Lower lobe of right lung (tissue), 2 donors: ENCODE measurements around the gene RAD51B. TPM values are rescaled to one million over a fixed set of nuclear protein-coding genes. Genes with fewer than 3 reads are reported as not detected.
A peak's percentile ranks its signal among the peaks of the same experiment; 100 is the strongest.

ENCODE experiments used
- ATAC-seq, 2 donors: fragments of 200-7000 bp; cut with Tn5 transposase; one replicate each; pipeline ENCODE4 v1.9.1; 2020 to 2022; ENCODE audit warnings: mild to moderate bottlenecking in 2 of 2, moderate library complexity in 2 of 2
- DNase-seq: peaks from one replicate; pipeline ENCODE4 v3.0.0-alpha.2; 2020
- H3K27ac ChIP-seq: fragments of 200-600 bp; one replicate; pipeline ENCODE4 v1.8.0; 2022
- H3K27me3 ChIP-seq: fragments of 200-600 bp; one replicate; pipeline ENCODE4 v1.8.0; 2022; ENCODE audit warnings: low read depth
- H3K36me3 ChIP-seq: fragments of 200-600 bp; one replicate; pipeline ENCODE4 v1.8.0; 2022; ENCODE audit warnings: mild to moderate bottlenecking
- H3K4me1 ChIP-seq: fragments of 200-600 bp; one replicate; pipeline ENCODE4 v1.8.0; 2022
- H3K4me3 ChIP-seq: fragments of 200-600 bp; one replicate; pipeline ENCODE4 v1.8.0; 2022; ENCODE audit warnings: mild to moderate bottlenecking
- H3K9me3 ChIP-seq: fragments of 200-600 bp; one replicate; pipeline ENCODE4 v1.8.0; 2022
- CTCF ChIP-seq: fragments of 200-600 bp; IDR thresholded peaks from one replicate; pipeline ENCODE4 v1.8.0; 2022; ENCODE audit warnings: antibody characterized with exemption, mild to moderate bottlenecking
- intact Hi-C: fragments of 100-400 bp; cut with DNase I; formaldehyde crosslinking; loops from one replicate; pipeline ENCODE4 v1.11.0; 2022
- total RNA-seq: library from RNA; stranded (reverse); fragmentation: NEBNext Ultra II Directional; extraction: Animal tissue kit (Norgen Biotek cat#: 25700); gene quantifications from one replicate; pipeline ENCODE4 v1.2.1, GENCODE V29; 2021
- donor health status: DM: no; HTN: yes; CAD: no; lungs with severe emphysema.

Gene RAD51B
- total RNA-seq, 1 donor from 2014 or later, result 22.2 TPM

GRCh38 chr14:68624541-68625220 lies 805.1 kb downstream of the RAD51B start:
- ATAC-seq (no peak), DNase-seq (peak; percentile 75)
- H3K4me1 ChIP-seq, result peaks cover 31% of the 10 kb centered on the region
- TF ChIP-seq CTCF, result no peak
- no peaks in the 10 kb centered on the region for H3K9me3 ChIP-seq
- no peaks in the 10 kb centered on the region for H3K27me3 ChIP-seq
- no peak overlapping the region for H3K4me3 ChIP-seq
- H3K36me3 ChIP-seq, result no peaks in the 10 kb centered on the region
- intact Hi-C loops, result no loop called here
- H3K27ac ChIP-seq, result no peak overlapping the region

- intact Hi-C loops, result no loop called here
- H3K4me1 ChIP-seq, result peaks cover 33% of the 10 kb centered on the region
- no peaks in the 10 kb centered on the region for H3K9me3 ChIP-seq
- no peak overlapping the region for H3K4me3 ChIP-seq
- DNase-seq (no peak), ATAC-seq (no peak)
- no peaks in the 10 kb centered on the region for H3K27me3 ChIP-seq
- no peak overlapping the region for H3K27ac ChIP-seq
- no peak for TF ChIP-seq CTCF
- H3K36me3 ChIP-seq, result no peaks in the 10 kb centered on the region
Measured at GRCh38 chr14:68625366-68626090, 805.9 kb downstream of the RAD51B start.

- TF ChIP-seq CTCF, result no peak
- Histone ChIP-seq H3K9me3 (no peaks in the 10 kb centered on the region), H3K27me3 (no peaks in the 10 kb centered on the region), H3K4me1 (peaks cover 34% of the 10 kb centered on the region), H3K36me3 (no peaks in the 10 kb centered on the region), H3K4me3 (no peak overlapping the region), H3K27ac (peak overlapping the region; percentile 9)
- DNase-seq, result no peak
- ATAC-seq, result no peak
- intact Hi-C loops, result no loop called here
Measured at GRCh38 chr14:68626386-68626785, 806.8 kb downstream of the RAD51B start.

- H3K27me3 ChIP-seq, result no peaks in the 10 kb centered on the region
- TF ChIP-seq CTCF, result no peak
- DNase-seq (no peak), ATAC-seq (peak in 1 of 2 donors; percentile 1)
- H3K36me3 ChIP-seq, result no peaks in the 10 kb centered on the region
- no peak overlapping the region for H3K4me3 ChIP-seq
- peak overlapping the region; percentile 46 for H3K27ac ChIP-seq
- peaks cover 27% of the 10 kb centered on the region for H3K4me1 ChIP-seq
- H3K9me3 ChIP-seq, result no peaks in the 10 kb centered on the region
- intact Hi-C loops, result no loop called here
Measured at GRCh38 chr14:68627050-68627867, 807.7 kb downstream of the RAD51B start.

- DNase-seq (peak; percentile 82), ATAC-seq (peak; percentile 71 to 78)
- Histone ChIP-seq H3K9me3 (no peaks in the 10 kb centered on the region), H3K4me1 (peaks cover 35% of the 10 kb centered on the region), H3K36me3 (no peaks in the 10 kb centered on the region), H3K27ac (peak overlapping the region; percentile 83), H3K27me3 (no peaks in the 10 kb centered on the region), H3K4me3 (peak overlapping the region; percentile 49)
- intact Hi-C loops, result no loop called here
- TF ChIP-seq CTCF, result no peak
Measured at GRCh38 chr14:68627868-68628604, 808.5 kb downstream of the RAD51B start.
